Esophagus muscularis mucosa (tissue), 4 donors: Measurements from ENCODE around the gene TNFRSF11A.

Experiments
- CTCF ChIP-seq, 3 experiments: fragments of 200-600 bp in 2 of 3; fragments of 450-650 bp in 1 of 3; sonication (generic) in 2 of 3; IDR thresholded peaks; one replicate each; pipeline ENCODE4 v1.5.1; 2017 to 2019; ENCODE audit warnings: antibody characterized with exemption in 3 of 3, mild to moderate bottlenecking in 2 of 3, moderate library complexity in 1 of 3
- EP300 ChIP-seq: sonication (generic); formaldehyde crosslinking; IDR thresholded peaks from one replicate; pipeline ENCODE4 v1.6.1; 2017; ENCODE audit warnings: antibody characterized with exemption
- POLR2AphosphoS5 ChIP-seq, 2 donors: sonication (generic); formaldehyde crosslinking; IDR thresholded peaks; one replicate each; pipeline ENCODE4 v1.6.1; 2017; ENCODE audit warnings: antibody characterized with exemption in 2 of 2

- TF ChIP-seq EP300, result no peak
- no peak for TF ChIP-seq CTCF (IDR thresholded peaks at IDR 0.05)
- no peak for TF ChIP-seq POLR2AphosphoS5 (IDR thresholded peaks at IDR 0.05)
Observed at GRCh38 chr18:62329691-62330454, 4.8 kb downstream of the TNFRSF11A start.
